Hepatocyte (in vitro differentiated cells): ENCODE results near the gene ABHD1.

Experiments used
- EZH2phosphoT487 ChIP-seq: fragments of 200-600 bp; sonication (generic); IDR thresholded peaks from one replicate; pipeline ENCODE4 v1.6.1; 2018; ENCODE audit warnings: antibody characterized with exemption, mild to moderate bottlenecking, low read depth, moderate library complexity; ENCODE audit not compliant: unreplicated experiment, severe bottlenecking
- TF ChIP-seq, protein P1 (sequence below): fragments of 200-600 bp; sonication (generic); IDR thresholded peaks from 2 replicates; pipeline ENCODE4 v1.5.1; 2016; ENCODE audit warnings: antibody characterized with exemption, mild to moderate bottlenecking; ENCODE audit not compliant: poor library complexity

DNA sequence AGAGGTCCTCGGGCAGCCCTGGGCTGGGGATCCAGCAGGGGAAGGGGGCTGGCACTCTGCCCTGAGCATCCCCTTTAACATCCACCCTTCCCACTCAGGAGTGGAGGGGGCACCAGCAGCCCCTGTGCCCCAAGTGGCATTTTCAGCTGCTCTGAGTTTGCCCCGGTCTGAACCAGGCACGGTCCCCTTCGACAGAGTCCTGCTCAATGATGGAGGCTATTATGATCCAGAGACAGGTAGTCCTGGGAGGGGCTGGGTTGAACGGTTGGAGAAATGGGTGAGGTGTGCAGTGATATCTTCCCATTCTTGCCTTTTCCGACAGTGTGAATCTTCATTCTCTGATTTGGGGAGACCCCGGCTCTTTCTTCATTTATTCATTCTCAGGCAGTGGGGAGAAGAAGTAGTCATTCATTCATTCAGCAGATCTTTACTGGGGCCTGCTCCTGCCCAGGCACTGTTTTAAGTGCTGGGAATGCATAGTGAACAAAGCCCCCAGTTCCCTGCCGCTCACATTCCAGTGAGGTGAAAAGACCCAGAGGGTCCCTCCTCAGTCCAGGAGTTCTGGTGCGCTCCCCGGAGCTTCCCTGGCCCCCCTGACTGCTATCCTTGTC, 38.4 kb upstream of the ABHD1 start:
- TF ChIP-seq, protein P1, sequence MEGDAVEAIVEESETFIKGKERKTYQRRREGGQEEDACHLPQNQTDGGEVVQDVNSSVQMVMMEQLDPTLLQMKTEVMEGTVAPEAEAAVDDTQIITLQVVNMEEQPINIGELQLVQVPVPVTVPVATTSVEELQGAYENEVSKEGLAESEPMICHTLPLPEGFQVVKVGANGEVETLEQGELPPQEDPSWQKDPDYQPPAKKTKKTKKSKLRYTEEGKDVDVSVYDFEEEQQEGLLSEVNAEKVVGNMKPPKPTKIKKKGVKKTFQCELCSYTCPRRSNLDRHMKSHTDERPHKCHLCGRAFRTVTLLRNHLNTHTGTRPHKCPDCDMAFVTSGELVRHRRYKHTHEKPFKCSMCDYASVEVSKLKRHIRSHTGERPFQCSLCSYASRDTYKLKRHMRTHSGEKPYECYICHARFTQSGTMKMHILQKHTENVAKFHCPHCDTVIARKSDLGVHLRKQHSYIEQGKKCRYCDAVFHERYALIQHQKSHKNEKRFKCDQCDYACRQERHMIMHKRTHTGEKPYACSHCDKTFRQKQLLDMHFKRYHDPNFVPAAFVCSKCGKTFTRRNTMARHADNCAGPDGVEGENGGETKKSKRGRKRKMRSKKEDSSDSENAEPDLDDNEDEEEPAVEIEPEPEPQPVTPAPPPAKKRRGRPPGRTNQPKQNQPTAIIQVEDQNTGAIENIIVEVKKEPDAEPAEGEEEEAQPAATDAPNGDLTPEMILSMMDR, result no peak
- TF ChIP-seq EZH2phosphoT487, result no peak
